Measurements from ENCODE around the gene ITGB5. TPM values are rescaled to one million over a fixed set of nuclear protein-coding genes. Genes with fewer than 3 reads are reported as not detected.

Gene ITGB5
- polyA plus RNA-seq, 3 donors: 0.68 to 1.2 (median 1.0) TPM

GRCh38 chr3:124920718-124921117, 33.6 kb upstream of the ITGB5 start:
- Mint-ChIP-seq H3K4me1 (peaks cover 8% of the 10 kb centered on the region), H3K27me3 (ENCODE audit: low read depth in 3 of 3) (peaks cover 0 to 2% (median under 1%) of the 10 kb centered on the region in 3 donors), H3K9me3 (no peaks in the 10 kb centered on the region), H3K27ac (no peak overlapping the region), H3K36me3 (no peaks in the 10 kb centered on the region), H3K4me3 (no peak overlapping the region)
- Histone ChIP-seq H3K27me3 (ENCODE audit: control insufficient read depth in 2 of 2, insufficient read depth in 2 of 2, low read length in 2 of 2) (no peaks in the 10 kb centered on the region), H3K4me3 (replicated peaks in 1 of 3; ENCODE audit: low read depth in 2 of 3, low read length in 3 of 3) (no peak overlapping the region), H3K9ac (ENCODE audit: insufficient read depth, low read length, poor library complexity, severe bottlenecking) (no peak overlapping the region), H3K79me2 (ENCODE audit: insufficient read depth, low read length) (no peaks in the 10 kb centered on the region), H3K4me2 (replicated peaks; ENCODE audit: extremely low read depth, low read length, poor library complexity, severe bottlenecking) (no peak overlapping the region), H2AFZ (ENCODE audit: insufficient read depth, low read depth, low read length, poor library complexity, severe bottlenecking) (no peak overlapping the region), H4K20me1 (ENCODE audit: insufficient read depth, low read length) (no peaks in the 10 kb centered on the region), H3K9me3 (replicated peaks in 1 of 2; ENCODE audit: control insufficient read depth in 1 of 2, insufficient read depth in 1 of 2, low read length in 2 of 2) (no peaks in the 10 kb centered on the region), H3K36me3 (replicated peaks in 1 of 2; ENCODE audit: control insufficient read depth in 1 of 2, insufficient read depth in 2 of 2, low read length in 2 of 2) (no peaks in the 10 kb centered on the region), H3K4me1 (ENCODE audit: control insufficient read depth in 1 of 2, insufficient read depth in 2 of 2, low read length in 2 of 2) (peaks cover 0 to 9% of the 10 kb centered on the region in 2 donors), H3K27ac (ENCODE audit: low read depth in 1 of 2, low read length in 2 of 2) (no peak overlapping the region)
- 77% methylated on average over 1 of the region's 5 CpGs for WGBS (ENCODE audit: insufficient coverage)
- TF ChIP-seq, protein P1, sequence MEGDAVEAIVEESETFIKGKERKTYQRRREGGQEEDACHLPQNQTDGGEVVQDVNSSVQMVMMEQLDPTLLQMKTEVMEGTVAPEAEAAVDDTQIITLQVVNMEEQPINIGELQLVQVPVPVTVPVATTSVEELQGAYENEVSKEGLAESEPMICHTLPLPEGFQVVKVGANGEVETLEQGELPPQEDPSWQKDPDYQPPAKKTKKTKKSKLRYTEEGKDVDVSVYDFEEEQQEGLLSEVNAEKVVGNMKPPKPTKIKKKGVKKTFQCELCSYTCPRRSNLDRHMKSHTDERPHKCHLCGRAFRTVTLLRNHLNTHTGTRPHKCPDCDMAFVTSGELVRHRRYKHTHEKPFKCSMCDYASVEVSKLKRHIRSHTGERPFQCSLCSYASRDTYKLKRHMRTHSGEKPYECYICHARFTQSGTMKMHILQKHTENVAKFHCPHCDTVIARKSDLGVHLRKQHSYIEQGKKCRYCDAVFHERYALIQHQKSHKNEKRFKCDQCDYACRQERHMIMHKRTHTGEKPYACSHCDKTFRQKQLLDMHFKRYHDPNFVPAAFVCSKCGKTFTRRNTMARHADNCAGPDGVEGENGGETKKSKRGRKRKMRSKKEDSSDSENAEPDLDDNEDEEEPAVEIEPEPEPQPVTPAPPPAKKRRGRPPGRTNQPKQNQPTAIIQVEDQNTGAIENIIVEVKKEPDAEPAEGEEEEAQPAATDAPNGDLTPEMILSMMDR (IDR thresholded peaks at IDR 0.05): no peak
- intact Hi-C loops (cut with micrococcal nuclease): loop anchor here in 1 of 2 donors (10.0 kb wide), 1 partner anchor 514 kb away; no protein-coding TSS in a partner anchor
- DNase-seq: no peak

- Histone ChIP-seq H3K9ac (ENCODE audit: insufficient read depth, low read length, poor library complexity, severe bottlenecking) (no peak overlapping the region), H4K20me1 (ENCODE audit: insufficient read depth, low read length) (no peaks in the 10 kb centered on the region), H3K4me3 (replicated peaks in 1 of 3; ENCODE audit: low read depth in 2 of 3, low read length in 3 of 3) (no peak overlapping the region), H3K79me2 (ENCODE audit: insufficient read depth, low read length) (no peaks in the 10 kb centered on the region), H3K4me1 (ENCODE audit: control insufficient read depth in 1 of 2, insufficient read depth in 2 of 2, low read length in 2 of 2) (peaks cover 0 to 8% of the 10 kb centered on the region in 2 donors), H3K27ac (ENCODE audit: low read depth in 1 of 2, low read length in 2 of 2) (no peak overlapping the region), H3K4me2 (replicated peaks; ENCODE audit: extremely low read depth, low read length, poor library complexity, severe bottlenecking) (no peak overlapping the region), H2AFZ (ENCODE audit: insufficient read depth, low read depth, low read length, poor library complexity, severe bottlenecking) (no peak overlapping the region), H3K27me3 (ENCODE audit: control insufficient read depth in 2 of 2, insufficient read depth in 2 of 2, low read length in 2 of 2) (no peaks in the 10 kb centered on the region), H3K9me3 (replicated peaks in 1 of 2; ENCODE audit: control insufficient read depth in 1 of 2, insufficient read depth in 1 of 2, low read length in 2 of 2) (no peaks in the 10 kb centered on the region), H3K36me3 (replicated peaks in 1 of 2; ENCODE audit: control insufficient read depth in 1 of 2, insufficient read depth in 2 of 2, low read length in 2 of 2) (no peaks in the 10 kb centered on the region)
- TF ChIP-seq, protein P1 (IDR thresholded peaks at IDR 0.05): no peak
- Mint-ChIP-seq H3K36me3 (no peaks in the 10 kb centered on the region), H3K9me3 (no peaks in the 10 kb centered on the region), H3K27me3 (ENCODE audit: low read depth in 3 of 3) (peaks cover under 1 to 6% (median 2%) of the 10 kb centered on the region in 3 donors), H3K4me1 (peaks cover 8% of the 10 kb centered on the region), H3K27ac (peak overlapping the region in 1 of 7 donors; percentile 23), H3K4me3 (no peak overlapping the region)
- WGBS (ENCODE audit: insufficient coverage): no CpG with 5 or more reads among the region's 2 CpGs
- intact Hi-C loops (cut with micrococcal nuclease): loop anchor here in 1 of 2 donors (10.0 kb wide), 1 partner anchor 515 kb away; no protein-coding TSS in a partner anchor
- DNase-seq: no peak
These were observed 32.6 kb upstream of the ITGB5 start for GRCh38 chr3:124919756-124920155.

Measured in CD14-positive monocyte (primary cell).